GM21825 (cell line): ENCODE data around the gene RPLP1.
"Not testable (repeated sequence)": the region's sequence is repeated elsewhere in the genome, so short reads cannot be mapped to it uniquely, and the experiment has no call there.

ENCODE experiments used
- ATAC-seq: cut with Tn5 transposase; IDR thresholded peaks from one replicate; pipeline ENCODE4 v1.9.1; 2021; ENCODE audit warnings: mild to moderate bottlenecking, moderate library complexity; ENCODE audit not compliant: unreplicated experiment

Gene RPLP1

DNA sequence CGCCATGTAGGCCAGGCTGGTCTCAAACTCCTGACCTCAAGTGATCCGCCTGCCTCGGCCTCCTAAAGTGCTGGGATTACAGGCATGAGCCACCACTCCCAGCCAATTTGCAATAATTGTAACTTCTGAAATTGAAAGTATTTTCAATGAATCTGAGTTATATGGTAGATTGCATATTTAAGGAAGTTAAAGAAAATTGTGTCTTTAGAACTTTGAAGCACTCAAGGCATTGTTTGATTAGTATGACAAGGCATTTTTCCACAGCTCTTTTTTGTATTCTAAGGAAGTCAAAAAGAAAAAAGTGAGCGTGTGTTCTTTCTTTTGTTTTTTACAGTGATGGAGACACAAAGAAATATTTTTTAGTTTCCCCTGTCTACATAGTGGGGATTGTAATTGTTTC is 15.7 kb upstream of the RPLP1 start:
- no peak for ATAC-seq

DNA sequence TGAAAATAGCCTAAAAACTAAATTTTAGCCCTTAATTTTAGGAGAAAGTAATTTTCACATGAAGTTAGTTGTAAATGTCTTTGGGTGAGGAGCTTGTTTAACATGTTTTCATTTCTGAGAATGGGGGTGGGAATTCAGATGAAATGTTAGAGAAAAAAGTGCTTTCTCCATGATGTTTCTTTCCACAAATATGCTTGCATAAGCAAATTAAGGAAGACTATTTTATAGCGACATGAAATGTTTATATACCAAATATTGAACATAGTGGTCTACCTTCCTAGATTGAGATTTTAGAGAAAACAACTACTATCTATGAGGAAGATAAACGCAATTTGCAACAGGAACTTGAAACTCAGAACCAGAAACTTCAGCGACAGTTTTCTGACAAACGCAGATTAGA is 13.0 kb upstream of the RPLP1 start:
- no peak for ATAC-seq

DNA sequence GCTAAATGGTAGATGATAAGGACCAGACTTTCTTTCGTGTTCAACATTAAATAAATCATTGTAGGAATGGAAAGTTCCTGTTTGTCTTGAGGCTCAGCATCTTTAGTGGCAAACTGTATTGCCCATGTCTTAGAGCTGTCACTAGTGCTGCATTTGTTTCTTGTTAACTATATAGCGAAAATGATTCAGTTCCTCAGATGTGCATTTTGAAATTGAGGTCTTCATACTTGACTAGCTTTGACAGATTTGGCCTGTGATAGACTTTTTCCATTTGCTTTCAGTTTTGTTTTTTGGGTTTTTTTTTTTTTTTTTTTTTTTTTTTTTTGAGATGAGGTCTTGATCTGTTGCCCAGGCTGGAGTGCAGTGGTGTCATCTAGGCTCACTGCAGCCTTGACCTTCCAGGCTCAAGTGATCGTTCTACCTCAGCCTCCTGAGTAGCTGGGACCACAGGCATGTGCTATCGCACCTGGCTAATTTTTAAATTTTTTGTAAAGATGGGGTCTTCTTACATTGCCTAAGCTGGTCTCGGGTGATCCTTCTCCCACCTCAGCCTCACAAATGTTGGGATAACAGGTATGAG is 9.5 kb upstream of the RPLP1 start:
- ATAC-seq: peak; percentile 64

DNA sequence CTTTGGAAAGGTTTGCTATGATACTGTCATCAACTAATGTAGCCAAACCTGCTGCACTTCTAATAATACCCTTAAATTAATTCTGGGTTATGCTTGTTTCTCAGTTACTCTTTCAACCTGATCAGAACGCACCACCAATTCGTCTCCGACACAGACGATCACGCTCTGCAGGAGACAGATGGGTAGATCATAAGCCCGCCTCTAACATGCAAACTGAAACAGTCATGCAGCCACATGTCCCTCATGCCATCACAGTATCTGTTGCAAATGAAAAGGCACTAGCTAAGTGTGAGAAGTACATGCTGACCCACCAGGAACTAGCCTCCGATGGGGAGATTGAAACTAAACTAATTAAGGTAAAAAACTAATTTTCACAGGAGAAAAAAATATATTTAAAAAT is 7.9 kb upstream of the RPLP1 start:
- no peak for ATAC-seq

DNA sequence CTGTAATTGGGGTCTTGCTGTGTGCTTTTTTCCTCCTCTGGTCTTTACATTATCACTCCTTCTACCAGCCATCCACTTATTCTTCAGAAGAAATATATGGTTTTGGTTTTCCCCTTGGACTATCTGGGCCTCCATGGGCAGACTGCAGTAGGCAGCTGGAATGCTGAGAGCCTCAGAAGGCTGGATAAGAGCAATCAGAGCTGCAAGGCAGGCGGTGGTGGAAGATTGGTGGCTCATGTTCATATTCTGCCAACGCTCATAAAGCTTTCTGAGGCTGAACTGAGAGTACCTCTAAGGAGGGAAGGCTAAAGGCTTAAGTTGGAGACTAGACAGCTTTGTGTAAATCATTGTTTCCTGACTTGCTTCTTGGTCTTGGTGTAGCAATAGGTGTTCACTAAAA is 5.7 kb upstream of the RPLP1 start:
- ATAC-seq: no peak

DNA sequence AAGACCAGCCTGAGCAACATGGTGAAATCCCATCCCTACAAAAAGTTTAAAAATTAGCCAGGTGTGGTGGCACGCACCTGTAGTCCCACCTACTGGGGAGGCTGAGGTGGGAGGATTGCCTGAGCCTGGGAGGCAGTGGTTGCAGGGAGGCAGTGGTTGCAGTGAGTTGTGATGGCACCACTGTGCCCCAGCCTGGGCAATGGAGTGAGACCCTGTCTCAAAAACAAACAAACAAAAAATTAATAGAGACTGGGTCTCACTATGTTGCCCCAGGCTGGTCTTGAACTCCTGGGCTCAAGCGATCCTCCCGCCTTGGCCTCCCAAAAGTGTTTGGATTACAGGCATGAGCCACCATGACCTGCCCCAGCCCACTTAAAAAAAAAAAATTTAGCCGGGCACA is 2.4 kb upstream of the RPLP1 start:
- ATAC-seq: not testable (repeated sequence)

DNA sequence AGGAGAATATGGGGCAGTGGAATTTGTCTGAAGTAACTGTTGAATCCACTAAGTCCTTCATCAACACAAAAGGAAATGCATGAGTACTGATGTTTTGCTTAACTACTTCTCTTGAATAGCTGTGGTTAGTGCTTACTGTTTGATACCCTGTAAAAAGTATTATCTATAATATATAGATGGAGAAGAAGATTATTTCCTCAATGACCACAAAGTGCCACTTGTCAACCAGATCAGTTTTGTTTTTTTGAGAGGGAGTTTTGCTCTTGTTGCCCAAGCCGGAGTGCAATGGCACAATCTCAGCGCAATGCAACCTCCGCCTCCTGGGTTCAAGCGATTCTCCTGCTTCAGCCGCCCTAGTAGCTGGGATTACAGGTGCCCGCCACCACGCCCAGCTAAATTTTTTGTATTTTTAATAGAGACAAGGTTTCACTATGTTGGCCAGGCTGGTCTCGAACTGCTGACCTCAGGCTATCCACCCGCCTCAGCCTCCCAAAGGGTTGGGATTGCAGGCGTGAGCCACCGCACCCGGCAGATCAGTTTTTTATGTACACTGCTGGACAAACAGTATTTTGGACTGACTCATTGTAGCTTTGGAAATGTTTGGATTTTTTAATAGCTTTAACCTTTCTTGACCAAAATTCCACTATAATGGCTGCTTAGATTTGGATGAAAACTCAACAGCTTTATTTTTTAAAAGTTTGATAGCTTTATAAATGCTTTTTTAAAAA is 1.5 kb upstream of the RPLP1 start:
- no peak for ATAC-seq

DNA sequence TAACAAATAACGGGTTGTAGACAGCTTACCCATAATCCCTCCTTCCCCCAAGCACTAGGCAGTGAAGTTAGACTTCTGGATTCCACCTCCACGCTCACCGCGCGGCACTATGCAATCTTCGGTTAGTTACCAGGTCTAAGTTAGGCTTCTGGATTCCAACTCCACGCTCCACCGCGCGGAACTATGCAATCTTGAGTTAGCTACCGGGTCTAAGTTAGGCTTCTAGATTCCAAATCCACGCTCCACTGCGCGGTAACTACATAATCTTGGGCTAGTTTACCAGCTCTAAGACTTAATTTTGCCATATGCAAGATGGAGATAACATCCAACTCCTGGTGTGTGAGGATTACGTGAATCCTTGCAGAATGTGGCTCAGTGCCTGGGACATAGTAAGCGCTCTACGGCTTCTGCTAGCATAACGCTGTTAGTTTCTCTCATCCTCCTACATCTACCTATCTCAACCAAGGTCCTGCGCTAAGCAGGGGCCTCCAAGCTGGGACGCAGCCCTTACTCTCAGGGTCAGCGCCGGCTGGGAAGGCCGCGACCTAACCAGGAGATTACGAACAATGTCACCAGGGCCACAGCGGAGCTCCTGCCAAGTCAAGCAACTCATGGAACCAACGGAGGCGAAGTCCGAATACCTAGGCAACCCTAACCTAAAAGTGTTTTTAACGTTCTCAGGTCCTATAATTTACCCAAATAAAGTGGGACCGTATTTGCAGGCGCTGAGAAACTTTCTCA is 497 bp upstream of the RPLP1 start:
- ATAC-seq: peak; percentile 23

DNA sequence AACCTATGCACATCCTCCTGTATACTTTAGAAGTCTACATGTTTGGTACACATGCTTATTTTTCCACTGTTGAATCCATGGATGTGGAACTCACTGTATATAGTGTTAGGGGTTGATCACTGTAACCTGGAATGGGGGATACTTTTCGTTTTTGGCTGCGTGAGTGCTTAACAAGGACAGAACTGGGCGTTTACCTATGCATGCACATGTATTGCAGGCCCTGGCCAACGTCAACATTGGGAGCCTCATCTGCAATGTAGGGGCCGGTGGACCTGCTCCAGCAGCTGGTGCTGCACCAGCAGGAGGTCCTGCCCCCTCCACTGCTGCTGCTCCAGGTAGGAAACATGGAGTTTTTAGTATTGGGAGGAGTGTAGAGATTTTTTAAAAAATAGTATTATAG is 2.3 kb downstream of the RPLP1 start:
- ATAC-seq: no peak

DNA sequence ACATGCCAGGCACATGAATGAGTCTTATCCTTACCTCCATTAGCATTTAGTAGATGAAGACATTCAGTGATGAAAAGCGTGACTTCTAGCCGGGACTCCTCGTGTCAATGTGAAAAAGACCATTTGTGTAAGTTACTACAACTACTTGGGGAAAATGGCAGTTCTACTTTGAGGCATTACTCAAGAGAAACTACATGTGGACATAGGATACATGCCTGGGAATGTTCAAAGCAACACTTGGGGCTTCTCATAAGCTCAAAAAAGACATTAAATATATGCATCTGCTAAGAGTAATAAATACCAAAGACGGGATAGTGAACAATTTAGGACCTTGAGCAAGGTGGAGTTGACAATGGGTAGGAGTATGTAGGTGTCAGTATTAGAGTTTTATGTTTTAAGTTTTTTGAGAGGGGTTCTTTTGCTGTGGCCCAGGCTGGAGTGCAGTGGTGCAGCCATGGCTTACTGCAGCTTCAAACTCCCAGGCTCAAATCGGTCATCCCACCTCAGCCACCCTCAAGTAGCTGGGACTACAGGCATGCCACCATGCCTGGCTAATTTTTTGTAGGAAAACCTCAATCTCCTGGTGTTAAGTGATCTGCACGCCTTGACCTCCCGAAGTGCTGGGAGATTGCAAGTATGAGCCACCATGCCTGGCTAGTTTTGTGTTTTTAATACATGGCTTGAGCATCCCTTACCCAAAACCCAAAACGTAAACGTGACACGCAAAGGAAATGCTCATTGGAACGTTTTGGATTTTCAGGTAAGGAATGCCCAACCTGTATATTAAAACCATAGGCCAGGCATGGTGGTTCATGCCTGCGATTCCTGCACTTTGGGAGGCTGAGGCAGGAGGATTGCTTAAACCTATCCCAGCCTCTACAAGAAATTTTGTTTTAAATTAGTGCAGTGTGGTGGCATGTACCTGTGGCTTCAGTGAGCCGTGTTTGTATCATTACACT is 3.9 kb downstream of the RPLP1 start:
- ATAC-seq: no peak

DNA sequence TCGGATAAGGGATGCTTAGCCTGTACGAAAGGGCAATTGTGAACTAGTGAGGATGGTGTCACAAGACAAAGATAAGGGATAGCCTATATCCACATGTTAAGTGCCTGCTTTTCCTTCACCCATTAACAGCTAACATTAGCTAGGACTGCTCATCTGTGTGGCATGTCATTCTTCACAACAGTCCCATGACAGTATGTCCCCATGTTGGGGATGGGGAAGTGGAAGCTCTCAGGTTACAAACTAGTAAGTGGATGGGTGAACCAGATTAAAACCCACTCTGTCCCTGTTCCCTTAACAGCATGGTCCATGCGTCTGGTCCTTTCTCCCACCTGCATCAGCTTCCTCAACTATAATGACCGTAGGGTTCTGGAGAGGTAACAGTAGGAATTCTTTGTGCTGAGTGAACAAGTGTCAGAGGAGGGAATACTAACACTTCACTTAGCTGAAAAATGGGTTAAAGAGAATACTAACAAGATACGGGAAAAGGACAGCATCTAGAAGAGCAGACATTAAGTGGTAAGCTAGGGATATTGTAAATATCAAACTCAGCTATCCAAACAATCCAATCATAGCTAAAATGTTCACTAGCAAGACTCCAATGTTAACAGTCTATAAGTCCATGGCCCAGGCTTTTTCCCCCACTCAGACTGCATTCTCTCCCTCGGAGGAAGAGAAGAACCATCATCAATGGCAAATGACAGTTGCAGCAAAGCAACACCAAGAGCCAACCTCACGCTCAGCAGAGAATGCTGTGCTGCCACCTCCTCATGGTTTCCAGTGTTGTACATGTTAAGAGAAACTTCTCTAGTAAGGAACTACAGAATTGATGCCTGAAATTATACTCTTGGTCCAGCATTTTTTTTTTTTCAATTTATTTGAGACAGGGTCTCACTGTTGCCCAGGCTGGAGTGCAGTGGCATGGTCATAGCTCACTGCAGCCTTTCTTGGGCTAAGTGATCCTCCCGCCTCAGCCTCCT is 5.0 kb downstream of the RPLP1 start:
- no peak for ATAC-seq

DNA sequence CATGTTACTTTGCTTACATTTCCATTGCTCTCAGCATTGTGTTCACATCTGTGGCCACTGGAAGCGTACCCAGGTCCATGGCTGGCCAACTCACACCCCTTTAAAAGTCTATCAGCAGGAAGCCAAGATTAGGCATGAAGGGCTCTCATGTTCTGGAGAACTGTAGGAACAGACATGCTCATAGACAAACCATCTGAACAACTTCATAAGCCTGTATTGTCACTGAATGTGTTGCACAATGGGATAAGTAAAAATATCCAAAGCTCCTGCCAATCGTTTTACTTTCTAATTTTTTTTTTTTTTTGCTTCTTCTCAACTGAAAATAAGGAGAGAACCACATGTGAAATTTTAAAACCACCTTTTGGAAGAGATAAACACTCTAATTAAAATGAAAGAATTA is 6.4 kb downstream of the RPLP1 start:
- ATAC-seq: no peak

DNA sequence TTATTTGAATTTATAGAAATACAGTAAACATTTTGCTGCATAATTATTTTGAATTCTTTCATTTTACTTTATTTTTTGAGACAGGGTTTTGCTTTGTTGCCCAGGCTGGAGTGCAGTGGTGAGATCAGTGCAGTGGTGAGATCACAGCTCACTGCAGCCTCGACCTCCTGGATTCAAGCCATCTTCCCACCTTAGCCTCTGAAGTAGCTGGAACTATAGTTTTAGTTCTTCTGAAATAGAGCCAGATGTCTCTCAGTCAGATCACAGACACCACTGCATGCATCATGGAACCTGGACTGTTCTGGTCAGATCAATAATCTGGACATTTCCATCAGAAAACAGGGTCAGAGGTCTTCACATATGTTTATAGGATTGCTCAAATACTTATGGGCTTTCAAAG is 7.9 kb downstream of the RPLP1 start:
- no peak for ATAC-seq

DNA sequence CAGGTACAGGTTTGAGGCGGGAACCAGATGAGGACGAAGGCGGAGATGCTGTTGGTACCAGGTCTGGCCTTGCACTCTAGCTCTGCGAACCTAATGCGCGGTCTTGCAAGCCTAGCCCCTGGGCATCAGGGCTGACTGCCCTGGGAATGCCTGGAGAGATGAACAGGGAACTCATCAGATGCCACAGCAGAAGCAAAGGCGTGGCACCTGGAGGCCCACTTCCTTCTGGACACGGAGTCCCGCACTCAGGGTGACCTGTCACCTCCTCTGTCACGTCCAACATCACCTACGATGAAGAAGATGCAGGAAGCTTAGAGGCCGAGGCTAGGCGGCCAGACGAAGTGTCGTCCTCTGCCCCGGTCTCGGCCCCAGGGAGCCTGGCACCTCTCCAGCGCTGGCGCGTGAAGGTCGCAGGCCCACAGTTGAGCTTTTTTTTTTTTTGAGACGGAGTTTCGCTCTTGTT is 9.4 kb downstream of the RPLP1 start:
- ATAC-seq: no peak

DNA sequence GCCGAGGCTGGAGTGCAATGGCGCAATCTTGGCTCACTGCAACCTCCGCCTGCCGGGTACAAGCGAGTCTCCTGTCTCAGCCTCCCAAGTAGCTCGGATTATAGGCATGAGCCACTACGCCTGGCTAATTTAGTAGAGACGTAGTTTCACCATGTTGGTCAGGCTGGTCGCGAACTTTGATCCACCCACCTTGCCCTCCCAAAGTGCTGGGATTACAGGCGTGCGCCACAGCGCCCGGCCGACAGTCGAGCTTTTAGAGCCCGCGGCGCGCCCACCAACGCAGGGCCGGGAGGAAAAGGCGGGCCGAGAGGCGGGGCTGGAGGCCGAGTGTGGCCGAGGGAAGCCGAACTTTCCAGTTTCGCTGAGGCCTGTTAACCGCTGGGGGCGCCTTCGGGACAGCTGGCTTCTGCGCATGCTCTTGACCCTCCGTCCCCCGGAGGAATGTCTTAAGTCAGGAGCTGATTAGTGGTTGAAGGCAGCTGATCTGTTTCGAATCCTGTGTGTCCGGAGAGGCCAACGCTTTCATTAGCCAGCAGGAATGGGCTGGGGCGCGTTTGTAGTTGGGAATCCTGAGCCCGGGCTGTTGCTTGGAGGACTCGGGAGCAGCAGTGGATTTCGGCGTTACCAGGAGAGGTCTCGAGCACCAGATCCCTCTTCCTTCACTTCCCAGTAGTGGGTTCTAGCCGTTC is 10.0 kb downstream of the RPLP1 start:
- peak; percentile 92 for ATAC-seq

DNA sequence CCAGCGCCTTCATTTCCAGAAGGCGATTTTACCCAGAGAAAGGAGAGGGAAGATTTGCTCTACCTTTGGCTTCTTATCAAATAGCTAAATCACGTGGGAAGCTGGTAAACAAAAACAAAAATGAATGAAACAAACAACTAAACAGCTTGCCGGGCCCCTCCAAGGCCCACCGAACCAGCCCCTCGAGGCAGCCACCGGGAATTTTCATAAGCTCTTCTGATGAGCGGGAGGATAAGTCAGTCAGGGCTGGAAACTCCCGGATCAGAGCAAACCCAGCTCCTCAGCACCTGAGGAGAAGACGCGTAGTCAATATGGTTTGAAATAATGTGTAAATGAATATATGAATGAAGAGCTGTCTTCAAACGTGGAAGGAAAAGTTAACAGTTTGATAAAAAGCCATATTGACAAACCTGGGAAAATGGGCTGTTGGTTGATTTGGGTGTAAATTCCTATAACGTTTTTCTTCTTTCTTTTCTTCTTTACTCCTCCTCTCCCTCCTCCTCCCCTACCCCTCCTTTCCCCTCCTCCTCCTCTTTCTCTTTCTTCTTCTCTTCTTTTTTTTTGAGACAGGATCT is 10.7 kb downstream of the RPLP1 start:
- no peak for ATAC-seq

DNA sequence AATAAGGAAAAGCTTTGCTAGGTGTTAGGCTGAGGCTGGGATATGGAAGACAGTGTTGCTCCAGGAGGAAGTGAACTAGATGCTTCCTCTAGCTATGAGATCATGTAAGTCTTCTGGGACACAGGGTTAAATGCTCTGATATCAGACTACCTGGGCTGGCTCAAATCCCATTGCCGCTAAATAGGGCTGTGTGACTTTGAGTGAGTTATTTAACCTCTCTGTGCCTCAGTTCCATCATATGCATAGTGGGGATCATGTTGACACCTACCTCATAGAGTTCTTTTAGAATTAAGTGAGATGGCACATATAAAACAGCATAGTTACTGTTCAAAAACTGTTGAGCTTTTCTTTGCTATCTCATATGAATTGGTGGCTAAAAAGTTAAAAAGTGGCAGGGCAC is 12.6 kb downstream of the RPLP1 start:
- no peak for ATAC-seq

DNA sequence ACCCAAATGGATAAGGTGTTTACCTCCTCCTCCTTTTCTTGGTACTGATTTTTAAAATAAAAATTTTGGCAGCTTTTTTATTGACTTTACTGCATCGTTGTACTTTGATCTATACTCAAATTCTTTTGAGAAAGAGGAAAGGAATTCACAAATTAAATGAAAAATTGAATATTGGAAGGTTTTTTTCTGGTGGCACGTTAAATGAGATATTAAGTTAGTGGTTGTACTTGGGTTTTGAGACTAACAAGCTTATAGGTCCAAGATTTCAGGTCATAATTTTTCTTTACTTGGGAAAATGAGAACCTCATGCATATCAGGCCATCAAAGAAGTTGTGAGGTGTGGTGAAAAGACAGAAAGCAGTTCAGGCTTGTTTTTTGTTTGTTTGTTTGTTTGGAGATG is 14.1 kb downstream of the RPLP1 start:
- ATAC-seq: no peak

DNA sequence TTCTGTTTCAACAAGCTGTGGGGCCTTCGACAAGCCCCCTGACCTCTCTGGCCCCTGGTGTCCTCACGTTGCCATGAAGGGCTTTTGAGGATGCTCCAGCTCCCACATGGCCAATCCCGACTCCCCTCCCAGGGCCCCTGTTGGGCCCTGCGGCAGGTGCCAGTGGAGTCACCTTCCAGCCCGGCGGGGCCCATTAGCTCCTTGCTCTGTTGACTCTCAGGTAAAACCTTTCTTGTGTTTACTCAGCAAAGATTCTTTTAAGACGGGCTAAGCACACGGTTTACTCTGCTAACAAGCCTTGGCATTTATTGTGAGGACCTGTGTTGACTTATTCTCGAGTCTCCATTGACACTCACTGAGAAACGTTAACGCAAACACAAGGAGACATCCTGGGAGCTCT is 15.0 kb downstream of the RPLP1 start:
- no peak for ATAC-seq
